ENCODE results near the gene ADORA1. TPM values are rescaled to one million over a fixed set of nuclear protein-coding genes. Genes with fewer than 3 reads are reported as not detected.

The ADORA1 gene
- total RNA-seq, 1 experiment from 2014 or later: 1.5 TPM

GRCh38 chr1:203158960-203159665 lies 31.6 kb downstream of the ADORA1 start:
- H3K4me3 ChIP-seq: no peak overlapping the region
- no peak for DNase-seq
- no peaks in the 10 kb centered on the region for H3K27me3 ChIP-seq
- H3K36me3 ChIP-seq: no peaks in the 10 kb centered on the region
- peaks cover 10% of the 10 kb centered on the region for H3K9me3 ChIP-seq

- peaks cover 10% of the 10 kb centered on the region for H3K9me3 ChIP-seq
- H3K4me3 ChIP-seq: no peak overlapping the region
- H3K27me3 ChIP-seq: no peaks in the 10 kb centered on the region
- no peak for DNase-seq
- H3K36me3 ChIP-seq: no peaks in the 10 kb centered on the region
These were observed 32.3 kb downstream of the ADORA1 start for GRCh38 chr1:203159844-203160243.

- H3K27me3 ChIP-seq: no peaks in the 10 kb centered on the region
- peaks cover 10% of the 10 kb centered on the region for H3K9me3 ChIP-seq
- DNase-seq: no peak
- H3K4me3 ChIP-seq: no peak overlapping the region
- H3K36me3 ChIP-seq: no peaks in the 10 kb centered on the region
These were observed 33.6 kb downstream of the ADORA1 start for GRCh38 chr1:203161175-203161574.

- no peak for DNase-seq
- H3K36me3 ChIP-seq: no peaks in the 10 kb centered on the region
- no peaks in the 10 kb centered on the region for H3K27me3 ChIP-seq
- H3K4me3 ChIP-seq: no peak overlapping the region
- H3K9me3 ChIP-seq: peaks cover 10% of the 10 kb centered on the region
These were observed 34.2 kb downstream of the ADORA1 start for GRCh38 chr1:203161703-203162102.

GRCh38 chr1:203162403-203162802 lies 34.9 kb downstream of the ADORA1 start:
- H3K27me3 ChIP-seq: no peaks in the 10 kb centered on the region
- DNase-seq: no peak
- no peak overlapping the region for H3K4me3 ChIP-seq
- H3K36me3 ChIP-seq: no peaks in the 10 kb centered on the region
- H3K9me3 ChIP-seq: peaks cover 10% of the 10 kb centered on the region

- 0 out of 2 replicates have a peak, but pooled peaks cover under 1% of the 10 kb centered on the region for H3K9me3 ChIP-seq
- H3K27me3 ChIP-seq: no peaks in the 10 kb centered on the region
- no peaks in the 10 kb centered on the region for H3K36me3 ChIP-seq
- H3K4me3 ChIP-seq: no peak overlapping the region
- no peak for DNase-seq
These were observed 36.5 kb downstream of the ADORA1 start for GRCh38 chr1:203163891-203164635.

GRCh38 chr1:203165101-203165799 lies 37.7 kb downstream of the ADORA1 start:
- DNase-seq: no peak
- Histone ChIP-seq H3K9me3 (no peaks in the 10 kb centered on the region), H3K36me3 (no peaks in the 10 kb centered on the region), H3K4me3 (no peak overlapping the region), H3K27me3 (no peaks in the 10 kb centered on the region)

- H3K36me3 ChIP-seq: no peaks in the 10 kb centered on the region
- no peaks in the 10 kb centered on the region for H3K27me3 ChIP-seq
- DNase-seq: no peak
These were observed 38.3 kb downstream of the ADORA1 start for GRCh38 chr1:203165800-203166161.

GRCh38 chr1:203166192-203166940 lies 38.8 kb downstream of the ADORA1 start:
- no peak for DNase-seq
- H3K27me3 ChIP-seq: no peaks in the 10 kb centered on the region

More at GRCh38 chr1:203165800-203166161, 38.3 kb downstream of the ADORA1 start:
- H3K9me3 ChIP-seq: no peaks in the 10 kb centered on the region
- no peak overlapping the region for H3K4me3 ChIP-seq

GRCh38 chr1:203167026-203167912 lies 39.7 kb downstream of the ADORA1 start:
- peak; percentile 45 for DNase-seq
- Histone ChIP-seq H3K9me3 (0 out of 2 replicates have a peak, but pooled peaks cover 2% of the 10 kb centered on the region), H3K27me3 (no peaks in the 10 kb centered on the region), H3K4me3 (no peak overlapping the region), H3K36me3 (no peaks in the 10 kb centered on the region)

More at GRCh38 chr1:203166192-203166940, 38.8 kb downstream of the ADORA1 start:
- Histone ChIP-seq H3K4me3 (no peak overlapping the region), H3K36me3 (no peaks in the 10 kb centered on the region), H3K9me3 (0 out of 2 replicates have a peak, but pooled peaks cover 1% of the 10 kb centered on the region)

- no peak for DNase-seq
- Histone ChIP-seq H3K4me3 (no peak overlapping the region), H3K36me3 (no peaks in the 10 kb centered on the region), H3K9me3 (0 out of 2 replicates have a peak, but pooled peaks cover 2% of the 10 kb centered on the region), H3K27me3 (no peaks in the 10 kb centered on the region)
These were observed 40.3 kb downstream of the ADORA1 start for GRCh38 chr1:203167913-203168200.

GRCh38 chr1:203168256-203168786 lies 40.8 kb downstream of the ADORA1 start:
- H3K9me3 ChIP-seq: 0 out of 2 replicates have a peak, but pooled peaks cover 2% of the 10 kb centered on the region
- no peak for DNase-seq
- no peak overlapping the region for H3K4me3 ChIP-seq
- H3K36me3 ChIP-seq: no peaks in the 10 kb centered on the region
- H3K27me3 ChIP-seq: no peaks in the 10 kb centered on the region

GRCh38 chr1:203168991-203169390 lies 41.5 kb downstream of the ADORA1 start:
- Histone ChIP-seq H3K9me3 (0 out of 2 replicates have a peak, but pooled peaks cover 2% of the 10 kb centered on the region), H3K27me3 (no peaks in the 10 kb centered on the region), H3K36me3 (no peaks in the 10 kb centered on the region), H3K4me3 (no peak overlapping the region)
- DNase-seq: no peak

GRCh38 chr1:203169770-203170520 lies 42.4 kb downstream of the ADORA1 start:
- no peaks in the 10 kb centered on the region for H3K27me3 ChIP-seq
- H3K9me3 ChIP-seq: 0 out of 2 replicates have a peak, but pooled peaks cover 2% of the 10 kb centered on the region
- H3K4me3 ChIP-seq: no peak overlapping the region
- no peaks in the 10 kb centered on the region for H3K36me3 ChIP-seq
- DNase-seq: no peak

Data from MG63 (cell line).